GM18498 (cell line): ENCODE measurements around the gene TAC4.

Experiments used
- ATAC-seq: cut with Tn5 transposase; IDR thresholded peaks from one replicate; pipeline ENCODE4 v1.9.1; 2021; ENCODE audit warnings: mild to moderate bottlenecking, moderate library complexity; ENCODE audit not compliant: unreplicated experiment

TAC4 gene

DNA sequence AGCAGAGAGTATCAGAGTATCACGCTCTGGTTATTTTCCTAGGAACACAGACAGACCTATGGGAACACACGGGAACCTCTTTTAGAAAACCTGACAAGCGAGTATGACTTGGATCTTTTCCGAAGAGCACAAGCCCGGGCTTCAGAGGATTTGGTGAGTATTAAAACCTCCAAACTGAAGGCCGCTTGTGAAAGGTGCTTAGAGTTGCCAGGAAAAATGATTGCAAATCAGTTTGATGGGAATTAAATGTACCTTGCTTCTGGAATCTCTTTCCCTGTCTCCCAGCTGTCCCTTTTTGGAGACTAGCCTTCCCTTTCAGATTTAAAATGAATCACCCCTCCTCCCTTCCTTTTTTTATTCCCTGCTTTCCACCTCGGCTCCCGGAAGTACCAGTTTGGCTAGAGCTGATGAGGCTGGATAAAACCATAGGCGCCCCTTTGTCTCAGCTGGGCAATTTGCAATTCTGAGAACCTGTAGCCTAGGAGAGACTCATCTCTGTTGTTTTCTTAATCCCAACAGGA, 32.0 kb downstream of the TAC4 start:
- ATAC-seq = no peak

DNA sequence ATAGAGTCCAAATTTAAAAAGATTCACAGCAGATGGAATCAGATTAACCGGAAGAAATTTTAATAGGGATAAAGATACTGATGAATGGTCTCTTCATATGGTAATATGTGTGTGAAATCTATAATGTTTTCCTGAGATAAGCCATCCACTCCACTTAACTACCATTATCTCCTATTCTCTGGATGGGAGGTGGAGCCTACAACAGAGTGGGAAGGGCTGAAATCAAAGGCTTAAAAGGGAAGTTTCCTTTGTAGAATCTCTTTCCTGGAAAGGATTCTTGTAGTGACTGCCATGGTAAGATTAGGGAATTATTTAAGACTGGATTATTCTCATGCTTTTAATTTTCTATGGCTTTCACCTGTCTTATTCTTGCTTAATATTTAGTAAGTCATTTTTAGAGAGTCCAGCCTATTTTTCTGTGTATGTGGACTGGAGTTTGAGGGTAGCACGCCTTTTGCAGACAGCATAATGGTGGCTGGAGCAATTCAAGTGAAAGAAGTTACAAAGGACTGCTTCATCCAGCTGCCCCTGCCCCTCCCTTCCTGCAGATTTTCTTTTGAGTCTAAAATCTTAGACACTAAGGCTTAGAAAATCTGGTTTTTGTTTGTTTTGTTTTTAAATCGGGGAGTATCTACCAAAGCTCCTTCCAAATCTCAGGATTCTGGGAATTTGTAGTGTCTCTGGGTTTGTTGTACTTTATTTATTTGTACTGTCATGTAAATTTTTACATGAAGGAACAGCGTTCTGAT, 32.9 kb downstream of the TAC4 start:
- ATAC-seq = no peak

DNA sequence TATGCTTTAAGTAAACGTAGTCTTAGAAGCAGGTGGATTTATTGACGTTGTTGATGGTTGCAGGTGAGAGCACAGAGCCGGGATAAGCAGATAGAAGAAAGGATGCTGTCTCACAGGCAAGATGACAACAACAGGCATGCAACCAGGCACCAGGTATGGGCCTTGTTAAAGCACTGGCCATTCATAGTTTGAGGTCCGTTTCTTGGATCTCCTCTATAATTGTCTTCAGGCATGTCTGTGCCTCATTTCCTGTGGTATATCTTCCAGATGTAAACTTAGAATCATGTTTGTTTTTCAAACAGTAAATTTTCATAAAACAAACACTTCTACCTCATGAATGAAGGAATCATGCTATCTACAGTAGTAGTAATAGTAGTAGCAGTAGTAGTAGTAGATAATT, 38.8 kb downstream of the TAC4 start:
- no peak for ATAC-seq

DNA sequence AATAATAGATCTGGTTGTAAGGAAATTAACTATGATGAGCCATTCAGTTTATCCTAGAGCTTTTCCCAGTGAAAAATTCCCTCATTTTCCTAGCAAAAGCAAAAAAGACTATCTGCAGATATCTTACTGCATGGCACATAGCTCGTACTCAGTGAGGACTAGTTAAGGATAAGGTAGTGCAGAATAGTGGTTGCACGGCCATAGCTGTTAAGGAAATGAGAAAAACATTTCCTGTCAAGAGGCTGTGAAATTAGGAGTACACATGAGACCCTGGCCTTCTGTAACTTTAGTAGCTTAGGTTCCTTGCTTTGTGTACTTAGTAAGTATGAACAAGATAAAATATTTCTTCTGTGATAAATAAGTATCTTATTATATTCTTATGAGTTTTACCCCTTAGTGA, 49.1 kb downstream of the TAC4 start:
- ATAC-seq = no peak

DNA sequence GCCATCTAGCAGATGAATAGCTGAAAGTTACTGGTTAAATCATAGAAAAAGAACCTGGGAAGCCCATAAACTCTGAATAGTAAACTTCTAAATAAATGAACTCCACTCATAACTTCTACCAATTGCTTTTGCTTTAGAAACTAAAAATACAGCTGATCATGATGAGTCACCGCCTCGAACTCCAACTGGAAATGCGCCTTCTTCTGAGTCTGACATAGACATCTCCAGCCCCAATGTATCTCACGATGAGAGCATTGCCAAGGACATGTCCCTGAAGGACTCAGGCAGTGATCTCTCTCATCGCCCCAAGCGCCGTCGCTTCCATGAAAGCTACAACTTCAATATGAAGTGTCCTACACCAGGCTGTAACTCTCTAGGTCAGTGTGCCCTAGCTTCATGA, 49.7 kb downstream of the TAC4 start:
- no peak for ATAC-seq

DNA sequence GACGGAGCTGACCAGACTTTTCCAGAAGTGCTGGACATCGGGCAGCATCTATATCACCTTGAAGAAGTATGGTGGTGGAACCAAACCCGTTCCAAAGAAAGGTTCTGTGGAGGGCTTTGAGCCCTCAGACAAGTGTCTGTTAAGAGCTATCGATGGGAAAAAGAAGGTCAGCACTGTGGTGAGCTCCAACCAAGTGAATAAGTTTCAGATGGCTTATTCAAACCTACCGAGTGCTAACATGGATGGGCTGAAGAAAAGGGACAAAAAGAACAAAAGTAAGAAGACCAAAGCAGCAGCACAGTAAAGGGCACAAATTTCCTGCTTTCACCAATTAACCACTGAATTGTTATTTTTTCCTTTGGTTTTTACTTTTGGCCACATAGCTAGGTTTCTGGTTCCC, 52.5 kb downstream of the TAC4 start:
- ATAC-seq = no peak

DNA sequence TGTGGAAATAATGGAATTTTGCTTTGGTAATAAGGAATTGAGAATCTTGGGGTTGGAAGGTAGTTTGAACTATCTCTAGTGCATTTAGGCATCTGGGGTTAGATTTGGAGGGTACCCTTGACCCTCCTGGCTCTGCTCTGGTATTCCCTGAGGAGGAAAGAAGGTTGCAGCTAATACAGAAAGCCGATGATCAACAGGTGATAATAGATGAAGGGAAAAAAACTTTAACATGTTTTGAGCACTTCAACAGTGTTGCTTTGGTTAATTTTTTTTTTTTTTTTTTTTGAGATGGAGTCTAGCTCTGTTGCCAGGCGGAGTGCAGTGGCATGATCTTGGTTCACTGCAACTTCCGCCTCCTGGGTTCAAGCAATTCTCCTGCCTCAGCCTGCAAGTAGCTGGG, 54.6 kb downstream of the TAC4 start:
- ATAC-seq = no peak

DNA sequence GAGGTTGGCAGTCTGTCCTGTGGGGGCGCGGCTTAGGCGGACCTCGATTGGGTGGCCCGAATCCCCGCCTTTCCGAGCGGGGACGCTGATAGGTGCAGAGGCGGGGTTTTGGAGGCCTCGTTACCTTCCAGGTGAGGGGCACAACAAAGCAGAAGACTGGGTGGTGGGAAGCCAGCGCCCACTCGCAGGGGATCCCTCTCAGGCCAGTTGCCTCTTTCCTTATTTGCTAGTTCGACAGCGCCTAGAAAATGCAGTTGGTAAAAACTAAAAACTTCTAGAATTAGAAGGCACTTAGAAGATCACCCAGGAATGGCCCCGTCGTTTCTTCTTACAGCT, 58.7 kb downstream of the TAC4 start:
- no peak for ATAC-seq

DNA sequence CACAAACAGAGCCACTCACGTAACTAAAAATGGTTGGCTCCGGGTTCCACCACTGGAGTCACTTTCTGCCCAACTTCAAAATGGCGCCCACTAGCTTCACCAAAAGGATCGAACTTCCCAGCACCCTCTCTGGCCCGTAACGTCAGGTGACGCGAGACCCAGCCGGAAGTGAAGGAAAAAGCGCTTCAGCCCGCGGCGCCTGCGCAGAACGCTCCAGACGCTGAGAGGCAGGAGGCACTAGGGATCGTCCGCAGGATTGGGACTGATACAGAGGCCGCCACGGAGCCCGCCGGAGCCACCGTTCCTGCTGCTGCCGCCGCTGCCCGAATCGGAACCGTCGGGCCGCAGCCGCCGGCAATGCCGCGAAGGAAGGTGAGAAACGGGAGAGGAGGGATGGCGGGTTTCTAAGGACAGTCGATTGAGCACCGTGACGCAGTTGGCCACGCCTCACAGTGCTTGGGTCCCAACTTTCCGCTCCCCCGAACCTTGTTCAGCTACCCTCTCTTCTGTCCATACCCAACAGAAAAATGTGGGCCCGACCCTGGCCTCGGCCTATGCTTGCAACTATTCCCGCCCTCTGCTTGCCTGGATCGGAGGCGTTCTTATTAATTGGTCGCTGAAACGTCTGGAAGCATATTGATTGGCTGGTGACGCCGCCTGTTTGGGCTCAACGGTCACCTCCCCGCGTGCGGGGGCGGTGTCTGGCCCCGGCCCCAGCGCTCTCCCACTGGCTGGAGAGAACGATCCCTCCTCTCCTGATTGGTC, 59.2 kb downstream of the TAC4 start, which contains the start of gene KAT7:
TSS of gene KAT7 (plus strand) at position 204 of the 765 bp plus-strand sequence. CDS start at position 358, 154 bp downstream.
- peak; percentile 94 for ATAC-seq
